NOMO-1 treated with DMSO at 0.1 percent for 48 hours (cell line): Measurements from ENCODE around the gene MAP7.
A peak's percentile ranks its signal among the peaks of the same experiment; 100 is the strongest.

Experiments used
- DNase-seq: peaks from one replicate; lab custom pipeline; 2025; ENCODE audit not compliant: unreplicated experiment; lab: John Stamatoyannopoulos, UW

The MAP7 gene

DNA sequence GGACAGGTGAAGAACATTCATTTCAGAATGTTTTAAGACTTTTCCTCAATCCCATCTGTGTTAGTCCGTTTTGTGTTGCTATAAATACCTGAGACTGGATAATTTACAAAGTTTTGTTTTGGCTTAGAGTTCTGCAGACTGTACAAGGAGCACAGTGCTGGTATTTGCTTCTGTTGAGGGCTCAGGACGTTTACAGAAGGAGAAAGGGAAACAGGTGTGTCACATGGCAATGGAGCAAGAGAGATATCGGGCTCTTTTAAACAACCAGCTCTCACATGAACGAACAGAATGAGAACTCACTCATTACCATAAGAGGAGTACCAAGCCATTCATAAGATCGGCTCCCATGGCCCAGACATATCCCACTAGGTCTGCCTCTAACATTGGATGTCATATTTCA, 16.7 kb downstream of the MAP7 start:
- no peak for DNase-seq

DNA sequence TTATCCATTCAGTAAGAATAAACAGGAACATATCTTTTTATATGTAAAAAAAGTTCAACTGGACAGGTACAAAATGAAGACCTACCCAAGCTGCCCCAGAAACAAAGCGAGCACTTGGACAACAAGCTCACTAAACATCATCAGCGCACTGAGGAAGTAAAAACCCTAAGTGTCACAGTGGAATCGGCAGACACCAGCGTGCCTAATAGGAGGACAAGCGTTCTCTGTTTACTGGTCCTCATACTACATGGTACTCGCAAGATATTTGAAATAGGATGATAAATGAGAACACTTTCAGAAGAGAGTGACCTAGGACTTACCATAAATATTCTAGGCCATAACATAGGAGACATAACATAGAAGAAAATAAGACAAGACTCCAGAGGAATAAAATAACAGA, 18.2 kb downstream of the MAP7 start:
- DNase-seq, result no peak

DNA sequence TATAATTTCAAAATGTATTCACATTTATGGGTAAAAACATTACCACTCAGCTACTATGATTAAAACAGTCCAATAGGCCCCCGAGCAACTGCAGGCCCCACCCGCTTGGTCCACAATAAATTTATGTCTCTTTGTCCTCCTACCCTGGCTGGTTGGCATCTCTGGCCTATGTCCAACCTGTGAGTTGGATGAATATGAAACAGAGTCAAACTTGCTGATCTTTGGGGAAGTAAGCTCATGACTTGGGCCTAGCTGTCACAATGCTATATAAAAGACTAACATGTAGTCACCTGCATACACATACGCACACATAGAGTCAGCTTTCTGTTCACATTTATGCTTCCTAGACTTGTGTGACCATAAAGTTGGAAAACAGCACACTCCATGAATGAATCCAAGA, 20.5 kb downstream of the MAP7 start:
- no peak for DNase-seq

DNA sequence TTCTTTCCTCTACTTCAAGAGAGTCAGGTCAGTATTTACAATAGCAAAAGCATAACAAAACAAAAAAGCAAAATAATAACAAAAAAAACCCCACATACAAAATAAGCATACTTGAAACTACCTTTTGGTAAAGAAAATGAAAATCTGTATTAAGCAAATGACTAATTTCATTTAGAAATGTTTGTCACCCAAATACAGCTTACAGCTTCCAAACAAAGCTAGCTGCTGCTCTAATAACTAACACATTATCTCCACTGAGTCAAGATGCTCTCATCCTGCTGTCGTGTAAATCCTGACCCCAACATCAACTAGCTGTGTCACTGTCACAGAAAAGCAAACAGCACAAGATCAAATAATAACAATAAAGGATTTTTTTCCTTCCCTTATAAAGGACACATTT, 21.7 kb downstream of the MAP7 start:
- DNase-seq, result no peak

DNA sequence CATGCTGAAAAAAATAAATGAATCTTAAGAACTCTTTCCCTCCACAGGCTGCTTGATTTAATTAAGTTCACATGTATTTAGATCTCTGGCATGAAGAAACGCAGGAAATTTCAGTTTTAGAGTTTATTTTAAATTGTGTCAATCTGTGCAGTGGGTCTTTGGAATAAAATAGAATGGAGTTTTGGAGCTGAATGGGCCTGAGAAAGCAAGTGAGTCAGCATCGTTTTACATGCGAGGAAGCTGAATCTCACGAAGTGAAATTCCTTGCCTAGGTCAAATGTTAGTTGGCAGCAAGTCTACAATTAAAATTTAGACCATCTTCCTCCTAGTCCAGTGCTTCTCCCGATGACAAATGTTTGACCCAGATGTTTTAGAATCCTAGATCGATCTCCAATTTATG, 22.4 kb downstream of the MAP7 start:
- no peak for DNase-seq

DNA sequence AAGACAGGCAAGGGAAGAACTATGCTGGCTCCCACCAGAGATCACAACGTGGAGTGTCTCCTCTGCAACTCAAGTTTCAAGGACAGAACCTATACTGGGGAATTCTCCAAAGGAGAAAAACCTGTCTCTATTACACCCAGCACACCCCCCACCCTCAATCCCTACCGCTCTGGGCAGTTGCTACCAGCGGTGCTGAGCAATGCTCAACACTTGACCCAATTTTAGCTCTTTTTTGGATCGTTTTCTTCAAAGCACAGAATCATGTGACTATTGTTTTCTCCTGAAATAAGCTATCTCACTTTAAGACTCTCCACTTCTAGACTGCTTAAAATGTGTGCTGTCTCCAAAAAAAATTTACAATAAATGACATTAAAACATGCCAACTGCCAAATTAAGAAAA, 23.3 kb downstream of the MAP7 start:
- no peak for DNase-seq

DNA sequence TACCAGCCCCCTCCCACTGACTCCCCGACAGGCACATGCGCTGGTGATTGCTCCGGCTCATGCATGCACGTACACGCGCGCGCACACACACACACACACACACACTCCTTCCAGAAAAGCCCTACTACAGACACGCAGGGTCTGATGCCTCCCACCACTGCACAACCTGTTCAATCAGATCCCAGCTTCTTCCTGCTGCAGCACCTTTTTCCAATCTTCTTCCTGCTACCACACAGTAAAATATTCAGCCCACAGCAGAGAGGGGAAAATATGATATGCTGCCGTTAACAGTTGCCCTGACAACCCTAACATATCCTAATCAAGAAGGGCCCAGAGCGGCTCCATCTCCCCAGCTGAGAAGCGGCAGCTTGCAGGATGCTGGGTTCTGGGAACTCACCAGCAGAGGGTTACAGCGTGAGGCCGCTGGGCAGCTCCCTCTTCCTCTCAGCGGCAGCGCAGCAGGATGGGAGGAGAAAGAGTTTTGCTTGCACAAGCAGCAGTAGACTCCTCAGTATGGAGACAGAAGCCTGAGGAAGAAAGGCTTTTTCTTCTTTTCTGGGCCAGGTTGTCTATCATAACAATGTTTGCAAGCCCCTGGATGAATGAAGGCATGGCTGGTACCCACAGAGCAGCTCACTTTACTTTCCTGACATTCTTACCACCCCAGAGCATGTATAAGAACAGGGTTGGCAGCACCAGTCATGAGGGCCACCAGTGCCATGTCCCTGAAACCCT, 23.9 kb downstream of the MAP7 start:
- DNase-seq, result peak; percentile 34

DNA sequence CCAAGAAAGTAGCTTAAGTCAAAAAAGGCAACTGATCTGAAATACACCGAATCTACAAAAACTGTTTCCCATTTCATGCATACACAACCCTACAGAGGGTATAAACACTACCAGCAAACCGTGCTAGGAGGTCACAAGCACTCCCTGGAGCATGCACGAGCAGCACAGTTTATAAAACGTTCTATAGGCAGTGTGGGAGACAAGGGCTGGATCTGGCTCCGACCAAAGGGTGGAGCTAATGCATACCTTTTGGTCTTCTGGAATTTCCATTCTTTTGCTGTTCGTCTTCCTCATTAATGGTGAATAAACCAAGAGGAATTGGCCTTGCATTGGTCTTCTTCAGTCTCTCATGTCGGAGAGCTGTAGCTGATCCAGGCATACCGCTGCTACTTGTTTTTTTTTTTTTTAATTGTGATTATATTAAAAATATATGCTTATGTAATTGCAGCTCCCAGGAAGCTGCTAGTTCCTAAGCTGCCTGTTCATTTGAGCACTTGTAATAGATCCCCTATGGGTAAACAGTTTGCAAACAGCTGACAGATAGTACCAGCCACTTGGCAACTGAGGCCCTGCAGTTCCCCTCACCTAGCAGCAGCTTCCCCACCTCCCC, 24.5 kb downstream of the MAP7 start:
- no peak for DNase-seq

DNA sequence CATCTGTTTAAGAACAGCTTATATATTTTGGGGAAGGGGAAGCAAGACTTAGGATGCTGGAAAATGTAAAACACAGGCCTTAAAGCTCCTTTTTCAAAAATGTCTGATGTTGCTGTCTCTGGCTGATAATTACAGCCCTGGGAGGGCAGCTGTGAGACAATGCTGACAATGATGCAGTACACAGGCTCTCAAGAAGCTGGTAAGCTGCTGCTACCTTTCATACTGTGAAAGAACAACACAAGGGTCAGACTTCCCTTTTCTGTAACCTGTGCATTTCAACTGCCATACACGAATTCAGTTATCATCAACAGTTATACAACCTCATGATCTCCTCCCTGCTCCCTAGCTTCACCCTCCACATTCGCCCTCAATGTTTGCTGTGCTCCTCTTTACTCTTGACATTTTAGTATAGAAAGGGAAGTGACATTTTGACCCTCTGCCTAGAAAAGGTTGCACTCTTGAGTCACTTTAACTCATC, 25.2 kb downstream of the MAP7 start:
- peak; percentile 58 for DNase-seq

DNA sequence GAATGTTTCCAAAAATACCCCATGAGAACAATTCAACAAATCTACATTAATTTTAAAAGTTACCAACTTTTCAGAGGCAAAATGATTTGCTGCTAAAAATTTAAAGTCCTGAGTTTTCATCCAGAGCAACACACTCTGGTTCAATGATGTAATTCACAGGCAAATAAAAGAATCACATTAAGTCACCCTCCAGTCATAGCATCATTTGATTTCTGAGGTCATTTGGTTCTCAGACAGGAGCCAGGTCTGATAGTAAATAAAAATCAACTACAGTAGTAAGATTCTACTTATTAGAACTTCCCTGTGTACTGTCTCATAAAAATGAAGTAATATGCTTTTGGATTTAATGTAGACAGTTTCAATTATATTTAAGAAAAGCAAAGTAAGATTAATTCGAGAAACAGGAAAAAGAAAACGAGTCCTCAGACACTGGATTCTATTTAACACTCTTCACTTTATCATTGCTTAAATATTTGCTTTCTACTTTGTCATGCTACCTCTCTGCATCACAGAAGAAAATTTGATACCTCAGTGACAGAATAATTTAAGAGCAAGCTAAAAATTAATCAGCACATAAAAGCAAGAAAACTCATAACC, 25.8 kb downstream of the MAP7 start:
- no peak for DNase-seq

DNA sequence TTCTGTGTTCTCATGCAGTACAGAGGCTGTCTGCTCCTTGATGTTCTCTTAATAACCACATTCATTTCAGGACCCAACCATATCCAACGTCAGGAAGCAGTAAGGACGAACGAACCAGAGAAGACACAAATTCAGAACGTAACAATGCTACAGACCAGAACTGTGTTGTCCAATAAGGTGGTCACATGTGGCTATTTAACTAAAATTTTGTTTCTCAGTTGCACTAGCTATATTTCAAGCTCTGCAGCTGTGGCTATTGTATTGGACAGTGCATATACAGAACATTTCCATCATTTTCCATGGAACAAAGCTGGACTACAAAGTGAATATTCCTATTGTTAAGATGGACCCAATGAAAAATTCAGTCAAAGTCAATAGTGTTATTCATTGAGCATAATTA, 27.0 kb downstream of the MAP7 start:
- no peak for DNase-seq

DNA sequence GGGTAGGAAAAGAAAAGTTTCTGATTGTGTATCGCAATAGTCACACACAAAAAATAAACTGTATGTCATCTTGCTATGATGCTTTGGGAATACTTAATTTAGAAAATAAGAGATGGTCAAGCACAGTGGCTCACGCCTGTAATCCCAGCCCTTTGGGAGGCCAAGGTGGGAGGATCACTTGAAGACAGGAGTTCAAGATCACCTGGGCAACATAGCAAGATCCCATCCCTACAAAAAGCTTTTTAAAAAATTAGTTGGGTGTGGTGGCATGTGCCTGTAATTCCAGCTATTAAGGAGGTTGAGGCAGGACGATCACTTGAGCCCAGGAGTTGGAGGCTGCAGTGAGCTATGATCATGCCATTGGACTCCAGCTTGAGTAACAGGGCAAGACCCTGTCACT, 27.6 kb downstream of the MAP7 start:
- DNase-seq, result no peak

DNA sequence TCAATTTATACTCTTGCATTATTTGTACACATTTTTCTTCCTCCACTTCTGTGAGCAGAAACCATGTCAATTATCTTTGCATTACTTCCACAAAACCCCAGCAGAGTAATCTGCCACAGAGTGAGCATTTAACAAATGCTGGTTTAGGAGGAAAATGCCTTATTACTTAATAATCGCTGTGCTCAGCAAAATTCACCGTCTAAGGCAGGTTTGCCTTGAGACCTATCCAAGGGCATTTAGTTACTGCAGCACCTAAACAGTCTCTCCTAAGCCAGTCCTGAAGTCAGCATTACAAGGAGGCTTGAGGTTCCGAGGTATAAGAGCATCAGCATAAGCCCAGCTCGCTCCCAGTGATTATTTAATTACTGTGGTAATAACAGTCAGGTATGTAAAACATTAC, 28.3 kb downstream of the MAP7 start:
- no peak for DNase-seq

DNA sequence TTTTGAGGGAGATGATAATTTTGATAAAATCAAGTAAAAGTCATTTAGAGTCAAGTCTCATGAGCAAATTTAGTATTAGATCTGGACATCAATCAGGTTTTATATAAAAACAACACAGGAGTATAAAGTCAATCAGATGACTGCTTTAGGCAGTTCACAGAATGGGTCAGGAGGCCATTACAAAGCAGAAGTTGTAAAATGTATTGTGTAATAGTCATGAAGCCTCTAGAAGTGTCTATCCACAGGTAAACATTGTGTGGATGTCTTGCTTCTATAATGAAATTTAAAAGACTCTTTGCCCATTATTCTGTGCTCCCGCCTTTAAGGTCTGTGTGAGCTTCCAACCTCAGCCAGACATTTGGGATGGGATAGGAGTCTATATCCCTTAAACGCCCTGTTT, 28.8 kb downstream of the MAP7 start:
- DNase-seq, result peak; percentile 43

DNA sequence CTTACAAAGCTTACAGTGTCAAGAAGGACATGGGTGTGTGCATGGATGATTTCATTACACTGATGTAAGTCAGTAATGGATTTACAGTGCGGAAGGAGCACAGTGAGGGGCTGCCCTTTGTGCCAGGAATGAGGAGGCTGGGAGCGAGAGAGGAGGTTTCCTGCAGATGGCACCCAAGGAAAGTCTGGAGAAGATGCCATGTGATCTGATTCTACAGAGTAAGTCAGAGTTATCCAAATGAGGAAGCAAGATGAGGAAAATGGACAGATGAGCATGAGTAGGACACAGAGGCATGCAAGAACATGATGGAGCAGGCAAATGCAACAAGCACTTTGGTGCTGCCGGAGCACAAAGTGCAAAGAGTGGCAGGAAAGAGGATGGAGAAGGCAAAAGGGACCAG, 29.7 kb downstream of the MAP7 start:
- DNase-seq, result no peak

DNA sequence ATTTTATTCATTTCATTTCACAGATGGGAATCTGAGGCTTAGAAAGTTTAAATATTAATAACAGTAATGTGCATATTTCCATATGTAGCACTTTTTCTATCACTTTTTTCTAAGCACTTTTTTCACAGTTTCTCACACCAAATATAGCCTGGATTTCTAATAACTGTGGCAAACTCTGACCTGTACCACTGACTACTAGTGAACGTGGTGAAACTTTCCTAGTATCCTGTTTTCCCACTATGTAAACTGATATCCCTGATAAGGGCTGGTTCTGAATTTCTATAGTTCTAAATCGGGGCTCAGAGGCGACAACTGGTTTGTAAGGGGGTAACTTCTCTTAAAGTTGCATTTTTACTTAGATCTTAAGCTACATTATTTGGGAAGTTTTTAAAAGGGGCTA, 32.6 kb downstream of the MAP7 start:
- DNase-seq, result no peak

DNA sequence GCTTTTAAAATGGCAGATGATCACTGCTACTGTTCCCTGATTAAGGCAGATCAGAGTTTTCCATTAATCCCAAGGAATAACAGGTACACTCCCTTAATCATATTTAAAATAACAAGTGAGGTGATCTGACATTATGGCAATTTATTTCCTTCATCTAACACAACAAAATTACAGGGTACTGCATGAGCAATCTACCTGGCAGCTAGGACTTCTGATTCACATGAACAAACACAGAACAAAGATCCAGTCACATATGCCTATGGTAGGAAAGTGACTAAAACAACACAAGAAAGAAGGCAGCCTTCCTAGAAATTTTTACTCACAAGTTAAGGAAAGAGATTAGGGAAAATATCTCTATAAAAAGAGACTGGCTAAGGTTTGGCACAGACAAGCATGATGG, 33.2 kb downstream of the MAP7 start:
- DNase-seq, result no peak

DNA sequence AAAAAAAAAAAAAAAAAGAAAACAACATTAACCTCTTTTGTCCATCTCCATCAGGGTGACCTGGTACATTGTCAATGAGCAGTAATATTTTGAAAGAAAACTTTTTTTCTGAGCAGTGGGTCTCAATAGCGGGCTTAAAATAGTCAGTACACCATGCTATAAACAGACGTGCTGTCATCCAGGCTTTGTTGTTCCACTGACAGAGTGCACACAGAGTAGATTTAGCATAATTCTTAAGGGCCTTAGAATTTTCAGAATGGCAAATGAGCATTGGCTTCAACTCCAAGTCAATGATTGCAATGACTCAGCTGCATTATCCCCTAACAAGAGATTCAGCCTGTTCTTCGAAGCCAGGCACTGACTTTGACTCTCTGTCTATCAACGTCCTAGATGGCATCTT, 35.6 kb downstream of the MAP7 start:
- DNase-seq, result no peak

DNA sequence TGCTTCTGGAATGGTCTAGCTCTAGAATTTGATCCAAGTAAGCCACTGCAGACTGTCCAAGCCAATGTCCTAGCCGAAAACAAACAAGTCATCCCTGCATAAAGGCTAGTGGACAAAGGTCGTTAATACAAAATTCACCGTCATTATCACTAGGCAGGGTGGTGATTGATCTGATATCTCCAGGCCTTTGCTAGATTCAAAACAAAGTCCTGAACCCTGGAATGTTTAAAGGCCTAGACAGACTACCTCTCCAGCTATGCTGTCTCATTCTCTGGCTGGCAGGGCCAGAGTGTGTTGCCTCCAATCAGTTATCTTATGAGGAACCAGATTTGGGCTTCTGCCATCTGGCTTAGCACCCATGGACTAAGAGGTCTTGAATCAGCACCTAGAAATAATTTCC, 38.3 kb downstream of the MAP7 start:
- no peak for DNase-seq

DNA sequence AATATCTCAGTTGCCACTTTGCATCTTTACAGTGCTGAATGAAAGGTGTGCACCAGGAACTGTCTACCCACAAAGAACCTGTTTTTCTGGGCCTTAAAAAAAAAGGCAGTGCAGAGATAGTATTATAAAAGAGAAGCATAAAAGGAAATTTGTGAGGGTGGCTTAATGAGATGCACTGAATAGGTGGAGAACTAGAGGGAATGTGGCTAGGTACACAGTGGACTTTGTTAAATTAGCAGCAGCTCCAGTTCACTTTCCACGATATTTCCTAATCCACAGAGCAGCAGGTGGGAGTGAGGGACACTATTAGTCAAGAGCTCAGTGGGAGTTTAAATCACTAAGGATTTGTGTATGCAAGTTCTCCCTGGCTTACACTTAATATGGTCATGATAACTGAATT, 38.8 kb downstream of the MAP7 start:
- no peak for DNase-seq

DNA sequence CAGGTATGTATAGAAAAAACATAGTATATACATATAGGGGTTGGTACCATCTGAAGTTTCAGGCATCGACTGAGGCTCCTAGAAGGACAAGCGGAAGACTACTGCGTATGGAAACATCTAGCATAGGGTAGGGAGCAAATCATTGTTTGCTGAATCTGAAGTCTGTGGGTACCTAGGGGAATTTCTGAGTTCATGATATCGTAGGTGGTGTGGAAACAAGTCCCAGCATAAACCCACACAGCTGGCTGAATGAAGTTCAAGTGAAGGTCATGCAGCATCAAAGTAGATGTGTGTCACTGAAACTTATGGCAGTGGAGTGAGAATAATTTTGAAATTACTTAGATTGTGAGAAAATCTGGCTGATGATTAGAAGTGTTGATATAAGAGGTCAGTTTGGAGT, 39.4 kb downstream of the MAP7 start:
- DNase-seq, result no peak

DNA sequence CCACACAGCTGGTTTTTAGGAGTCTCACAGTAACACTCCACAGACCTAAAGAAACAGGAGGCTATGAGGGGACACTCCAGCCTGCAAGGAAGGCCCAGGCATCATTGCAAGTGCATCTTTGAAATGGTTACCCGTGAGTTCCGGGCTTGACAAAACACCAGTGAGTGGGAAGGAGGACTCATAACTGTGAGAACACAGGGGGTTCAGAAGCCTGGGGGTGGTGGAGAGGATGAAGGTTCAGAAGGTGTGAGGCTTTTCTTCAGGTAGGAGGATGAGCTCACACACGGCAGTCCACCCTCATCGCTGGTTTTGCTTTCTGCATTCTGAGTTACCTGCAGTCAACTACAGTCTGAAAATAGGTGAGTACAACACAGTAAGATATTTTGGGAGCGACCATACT, 39.9 kb downstream of the MAP7 start:
- no peak for DNase-seq
